ENCODE results near the gene ADARB2. TPM values are rescaled to one million over a fixed set of nuclear protein-coding genes. Genes with fewer than 3 reads are reported as not detected.

ADARB2 gene
- polyA plus RNA-seq, 1 of the 3 experiments (the other 2 are of a cell fraction) = not detected

GRCh38 chr10:1133495-1134045, 603.8 kb downstream of the ADARB2 start:
- H3K36me3 ChIP-seq (replicated peaks in 1 of 2; ENCODE audit: control insufficient read depth in 1 of 2, insufficient read depth in 2 of 2, low read length in 1 of 2) = peaks cover 9 to 29% of the 10 kb centered on the region in 2 experiments
- WGBS (ENCODE audit: low lambda C conversion rate) = 89% methylated on average over 3 of the region's 3 CpGs
- no peaks in the 10 kb centered on the region for H4K20me1 ChIP-seq (ENCODE audit: insufficient read depth)
- no peak overlapping the region for H3K4me3 ChIP-seq (ENCODE audit: low read depth in 2 of 2, low read length in 1 of 2)
- no peaks in the 10 kb centered on the region for H3K9me2 ChIP-seq
- no peaks in the 10 kb centered on the region for H3K79me2 ChIP-seq (ENCODE audit: insufficient read depth)
- H2AFZ ChIP-seq (ENCODE audit: low read depth) = no peak overlapping the region
- no peak overlapping the region for H3K4me2 ChIP-seq
- no peak overlapping the region for H3K9ac ChIP-seq
- CTCF ChIA-PET = interaction anchor here (1.2 kb wide), 1 partner anchor 24 kb away, joined by 3 read pairs; no protein-coding TSS in a partner anchor
- H3K27ac ChIP-seq (ENCODE audit: low read depth in 2 of 2, low read length in 1 of 2) = no peak overlapping the region
- H3K27me3 ChIP-seq (ENCODE audit: insufficient read depth) = no peaks in the 10 kb centered on the region
- H3K4me1 ChIP-seq (ENCODE audit: control insufficient read depth in 1 of 2, insufficient read depth in 2 of 2, low read depth in 1 of 2, low read length in 1 of 2) = no peaks in the 10 kb centered on the region
- DNase-seq = no peak
- POLR2A ChIA-PET = no interaction called here
- no peaks in the 10 kb centered on the region for H3K9me3 ChIP-seq
- no peaks in the 10 kb centered on the region for H3F3A ChIP-seq (replicated peaks; ENCODE audit: insufficient read depth)
- TF ChIP-seq NFIC (IDR thresholded peaks at IDR 0.05; ENCODE audit: borderline replicate concordance) = no peak
- TF ChIP-seq GATA2 (CRISPR knock-in tag; IDR thresholded peaks at IDR 0.05) = no peak
- no peak for TF ChIP-seq ELF1 (IDR thresholded peaks at IDR 0.05)
- no peak for TF ChIP-seq EZH2phosphoT487 (IDR thresholded peaks at IDR 0.05; ENCODE audit: borderline replicate concordance, low read depth)
- TF ChIP-seq SMC3 (IDR thresholded peaks at IDR 0.05; ENCODE audit: low read depth, low read length) = no peak
- TF ChIP-seq MXI1 (IDR thresholded peaks at IDR 0.05; ENCODE audit: low read depth, low read length) = no peak
- no peak for TF ChIP-seq TEAD4 (IDR thresholded peaks at IDR 0.05; ENCODE audit: borderline replicate concordance, insufficient read depth)
- no peak for TF ChIP-seq YY1 (IDR thresholded peaks at IDR 0.05; ENCODE audit: low read depth)
- TF ChIP-seq SIN3A (IDR thresholded peaks at IDR 0.05; ENCODE audit: borderline replicate concordance, low read depth, low read length) = no peak
- no peak for TF ChIP-seq FOSL2 (IDR thresholded peaks at IDR 0.05; ENCODE audit: borderline replicate concordance, low read depth)
- TF ChIP-seq TAF1 (IDR thresholded peaks at IDR 0.05; ENCODE audit: borderline replicate concordance, low read depth, low read length) = no peak
- no peak for TF ChIP-seq EP300 (IDR thresholded peaks at IDR 0.05; ENCODE audit: borderline replicate concordance in 1 of 2, low read depth in 1 of 2, low read length in 1 of 2)
- TF ChIP-seq NRF1 (IDR thresholded peaks at IDR 0.05; ENCODE audit: low read depth, low read length) = no peak
- TF ChIP-seq TCF12 (IDR thresholded peaks at IDR 0.05) = no peak
- TF ChIP-seq JUND (IDR thresholded peaks at IDR 0.05) = no peak
- TF ChIP-seq, protein P1, sequence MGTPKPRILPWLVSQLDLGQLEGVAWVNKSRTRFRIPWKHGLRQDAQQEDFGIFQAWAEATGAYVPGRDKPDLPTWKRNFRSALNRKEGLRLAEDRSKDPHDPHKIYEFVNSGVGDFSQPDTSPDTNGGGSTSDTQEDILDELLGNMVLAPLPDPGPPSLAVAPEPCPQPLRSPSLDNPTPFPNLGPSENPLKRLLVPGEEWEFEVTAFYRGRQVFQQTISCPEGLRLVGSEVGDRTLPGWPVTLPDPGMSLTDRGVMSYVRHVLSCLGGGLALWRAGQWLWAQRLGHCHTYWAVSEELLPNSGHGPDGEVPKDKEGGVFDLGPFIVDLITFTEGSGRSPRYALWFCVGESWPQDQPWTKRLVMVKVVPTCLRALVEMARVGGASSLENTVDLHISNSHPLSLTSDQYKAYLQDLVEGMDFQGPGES (IDR thresholded peaks at IDR 0.05; ENCODE audit: low read depth, low read length) = no peak
- no peak for TF ChIP-seq POLR2AphosphoS5 (IDR thresholded peaks at IDR 0.05; ENCODE audit: low read depth, low read length)
- TF ChIP-seq, protein P2, sequence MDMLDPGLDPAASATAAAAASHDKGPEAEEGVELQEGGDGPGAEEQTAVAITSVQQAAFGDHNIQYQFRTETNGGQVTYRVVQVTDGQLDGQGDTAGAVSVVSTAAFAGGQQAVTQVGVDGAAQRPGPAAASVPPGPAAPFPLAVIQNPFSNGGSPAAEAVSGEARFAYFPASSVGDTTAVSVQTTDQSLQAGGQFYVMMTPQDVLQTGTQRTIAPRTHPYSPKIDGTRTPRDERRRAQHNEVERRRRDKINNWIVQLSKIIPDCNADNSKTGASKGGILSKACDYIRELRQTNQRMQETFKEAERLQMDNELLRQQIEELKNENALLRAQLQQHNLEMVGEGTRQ (IDR thresholded peaks at IDR 0.05; ENCODE audit: borderline replicate concordance, low read depth, low read length) = no peak
- TF ChIP-seq RXRA (IDR thresholded peaks at IDR 0.05; ENCODE audit: borderline replicate concordance, low read depth) = no peak
- TF ChIP-seq, protein P3, sequence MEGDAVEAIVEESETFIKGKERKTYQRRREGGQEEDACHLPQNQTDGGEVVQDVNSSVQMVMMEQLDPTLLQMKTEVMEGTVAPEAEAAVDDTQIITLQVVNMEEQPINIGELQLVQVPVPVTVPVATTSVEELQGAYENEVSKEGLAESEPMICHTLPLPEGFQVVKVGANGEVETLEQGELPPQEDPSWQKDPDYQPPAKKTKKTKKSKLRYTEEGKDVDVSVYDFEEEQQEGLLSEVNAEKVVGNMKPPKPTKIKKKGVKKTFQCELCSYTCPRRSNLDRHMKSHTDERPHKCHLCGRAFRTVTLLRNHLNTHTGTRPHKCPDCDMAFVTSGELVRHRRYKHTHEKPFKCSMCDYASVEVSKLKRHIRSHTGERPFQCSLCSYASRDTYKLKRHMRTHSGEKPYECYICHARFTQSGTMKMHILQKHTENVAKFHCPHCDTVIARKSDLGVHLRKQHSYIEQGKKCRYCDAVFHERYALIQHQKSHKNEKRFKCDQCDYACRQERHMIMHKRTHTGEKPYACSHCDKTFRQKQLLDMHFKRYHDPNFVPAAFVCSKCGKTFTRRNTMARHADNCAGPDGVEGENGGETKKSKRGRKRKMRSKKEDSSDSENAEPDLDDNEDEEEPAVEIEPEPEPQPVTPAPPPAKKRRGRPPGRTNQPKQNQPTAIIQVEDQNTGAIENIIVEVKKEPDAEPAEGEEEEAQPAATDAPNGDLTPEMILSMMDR (IDR thresholded peaks at IDR 0.05) = no peak
